ENCODE data around the gene DNMT3L. TPM values are rescaled to one million over a fixed set of nuclear protein-coding genes. Genes with fewer than 3 reads are reported as not detected.

Gene DNMT3L
- total and polyA plus RNA-seq, 10 donors, result not detected

GRCh38 chr21:44300262-44300959, 38.7 kb upstream of the DNMT3L start:
- TF ChIP-seq POLR2AphosphoS5 (IDR thresholded peaks at IDR 0.05), result peak; percentile 80 to 89 (median 82)
- no peak for TF ChIP-seq POLR2A (IDR thresholded peaks at IDR 0.05)
- intact Hi-C loops (cut with DNase I; ENCODE audit: low total_unique reads), result no loop called here
- Histone ChIP-seq H3K36me3 (no peaks in the 10 kb centered on the region), H3K27ac (peak overlapping the region; percentile 86 to 94 (median 92)), H3K4me1 (peaks cover 32 to 93% (median 80%) of the 10 kb centered on the region in 6 donors), H3K9me3 (no peaks in the 10 kb centered on the region), H3K27me3 (replicated peaks in 1 of 7) (peaks cover 0 to 18% (median 0%) of the 10 kb centered on the region in 7 donors), H3K4me3 (peak overlapping the region; percentile 65 to 95 (median 78))
- WGBS, 5 donors, result 0 to 3% (median 1%) methylated on average over 2 to 67 of the region's 67 CpGs
- DNase-seq, result peak; percentile 95

- Histone ChIP-seq H3K27me3 (replicated peaks in 1 of 7) (peaks cover 0 to 22% (median 0%) of the 10 kb centered on the region in 7 donors), H3K27ac (peak within 1 kb of the TSS; percentile 86 to 94 (median 92)), H3K4me1 (peaks cover 30 to 93% (median 80%) of the 10 kb centered on the region in 6 donors), H3K9me3 (no peaks in the 10 kb centered on the region), H3K36me3 (no peaks in the 10 kb centered on the region), H3K4me3 (peak within 1 kb of the TSS; percentile 65 to 95 (median 78))
- peak; percentile 78 to 80 (median 79) for TF ChIP-seq POLR2AphosphoS5 (IDR thresholded peaks at IDR 0.05)
- TF ChIP-seq, protein P1, sequence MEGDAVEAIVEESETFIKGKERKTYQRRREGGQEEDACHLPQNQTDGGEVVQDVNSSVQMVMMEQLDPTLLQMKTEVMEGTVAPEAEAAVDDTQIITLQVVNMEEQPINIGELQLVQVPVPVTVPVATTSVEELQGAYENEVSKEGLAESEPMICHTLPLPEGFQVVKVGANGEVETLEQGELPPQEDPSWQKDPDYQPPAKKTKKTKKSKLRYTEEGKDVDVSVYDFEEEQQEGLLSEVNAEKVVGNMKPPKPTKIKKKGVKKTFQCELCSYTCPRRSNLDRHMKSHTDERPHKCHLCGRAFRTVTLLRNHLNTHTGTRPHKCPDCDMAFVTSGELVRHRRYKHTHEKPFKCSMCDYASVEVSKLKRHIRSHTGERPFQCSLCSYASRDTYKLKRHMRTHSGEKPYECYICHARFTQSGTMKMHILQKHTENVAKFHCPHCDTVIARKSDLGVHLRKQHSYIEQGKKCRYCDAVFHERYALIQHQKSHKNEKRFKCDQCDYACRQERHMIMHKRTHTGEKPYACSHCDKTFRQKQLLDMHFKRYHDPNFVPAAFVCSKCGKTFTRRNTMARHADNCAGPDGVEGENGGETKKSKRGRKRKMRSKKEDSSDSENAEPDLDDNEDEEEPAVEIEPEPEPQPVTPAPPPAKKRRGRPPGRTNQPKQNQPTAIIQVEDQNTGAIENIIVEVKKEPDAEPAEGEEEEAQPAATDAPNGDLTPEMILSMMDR (IDR thresholded peaks at IDR 0.05 in 8 of 11, conservative IDR thresholded peaks at IDR 0.05 in 3 of 11), result peak in 3 of 11 experiments; percentile 7 to 13 (median 10)
- TF ChIP-seq POLR2A (IDR thresholded peaks at IDR 0.05), result peak in 1 of 3 donors; percentile 11
- 0 to 1% (median 1%) methylated on average over 37 to 94 of the region's 94 CpGs for WGBS, 5 donors
- intact Hi-C loops (cut with DNase I; ENCODE audit: low total_unique reads), result no loop called here
- DNase-seq, result peak; percentile 93
Measured at GRCh38 chr21:44299458-44300261, 38.0 kb upstream of the DNMT3L start, which contains the start of gene PFKL. TSS of gene PFKL (plus strand) at chr21:44300053. CDS start at chr21:44300106, 53 bp downstream.

GRCh38 chr21:44299085-44299457, 37.4 kb upstream of the DNMT3L start:
- H3K27me3 ChIP-seq (replicated peaks in 1 of 7), result peaks cover 0 to 22% (median 0%) of the 10 kb centered on the region in 7 donors
- peak overlapping the region; percentile 65 to 95 (median 78) for H3K4me3 ChIP-seq
- no peaks in the 10 kb centered on the region for H3K9me3 ChIP-seq
- H3K36me3 ChIP-seq, result no peaks in the 10 kb centered on the region
- peaks cover 34 to 93% (median 81%) of the 10 kb centered on the region in 6 donors for H3K4me1 ChIP-seq
- intact Hi-C loops (cut with DNase I; ENCODE audit: low total_unique reads), result no loop called here
- 18 to 34% (median 26%) methylated on average over 10 of the region's 10 CpGs for WGBS, 5 donors
- TF ChIP-seq, protein P1 (IDR thresholded peaks at IDR 0.05 in 8 of 11, conservative IDR thresholded peaks at IDR 0.05 in 3 of 11), result no peak
- no peak for TF ChIP-seq POLR2AphosphoS5 (IDR thresholded peaks at IDR 0.05)
- TF ChIP-seq POLR2A (IDR thresholded peaks at IDR 0.05), result no peak
- H3K27ac ChIP-seq, result peak overlapping the region; percentile 86 to 94 (median 92)
- no peak for DNase-seq

- TF ChIP-seq POLR2AphosphoS5 (IDR thresholded peaks at IDR 0.05) (no peak), POLR2A (IDR thresholded peaks at IDR 0.05) (no peak)
- TF ChIP-seq, protein P1 (IDR thresholded peaks at IDR 0.05 in 8 of 11, conservative IDR thresholded peaks at IDR 0.05 in 3 of 11), result no peak
- peaks cover 34 to 92% (median 73%) of the 10 kb centered on the region in 6 donors for H3K4me1 ChIP-seq
- peaks cover 0 to 24% (median 0%) of the 10 kb centered on the region in 7 donors for H3K27me3 ChIP-seq (replicated peaks in 1 of 7)
- H3K36me3 ChIP-seq, result no peaks in the 10 kb centered on the region
- WGBS, 5 donors, result 85 to 92% (median 89%) methylated on average over 2 of the region's 2 CpGs
- no peak for DNase-seq
- H3K9me3 ChIP-seq, result no peaks in the 10 kb centered on the region
- intact Hi-C loops (cut with DNase I; ENCODE audit: low total_unique reads), result no loop called here
- no peak overlapping the region for H3K4me3 ChIP-seq
- H3K27ac ChIP-seq, result peak overlapping the region in 2 of 8 donors; percentile 24 to 39
Measured at GRCh38 chr21:44298301-44298700, 36.6 kb upstream of the DNMT3L start.

All from spleen (tissue), 11 donors.